HG03521 (cell line): Measurements from ENCODE around the gene GNMT.

Experiments
- ATAC-seq: cut with Tn5 transposase; IDR thresholded peaks from one replicate; pipeline ENCODE4 v1.9.1; 2021; ENCODE audit warnings: mild to moderate bottlenecking, moderate library complexity; ENCODE audit not compliant: unreplicated experiment

Gene GNMT

DNA sequence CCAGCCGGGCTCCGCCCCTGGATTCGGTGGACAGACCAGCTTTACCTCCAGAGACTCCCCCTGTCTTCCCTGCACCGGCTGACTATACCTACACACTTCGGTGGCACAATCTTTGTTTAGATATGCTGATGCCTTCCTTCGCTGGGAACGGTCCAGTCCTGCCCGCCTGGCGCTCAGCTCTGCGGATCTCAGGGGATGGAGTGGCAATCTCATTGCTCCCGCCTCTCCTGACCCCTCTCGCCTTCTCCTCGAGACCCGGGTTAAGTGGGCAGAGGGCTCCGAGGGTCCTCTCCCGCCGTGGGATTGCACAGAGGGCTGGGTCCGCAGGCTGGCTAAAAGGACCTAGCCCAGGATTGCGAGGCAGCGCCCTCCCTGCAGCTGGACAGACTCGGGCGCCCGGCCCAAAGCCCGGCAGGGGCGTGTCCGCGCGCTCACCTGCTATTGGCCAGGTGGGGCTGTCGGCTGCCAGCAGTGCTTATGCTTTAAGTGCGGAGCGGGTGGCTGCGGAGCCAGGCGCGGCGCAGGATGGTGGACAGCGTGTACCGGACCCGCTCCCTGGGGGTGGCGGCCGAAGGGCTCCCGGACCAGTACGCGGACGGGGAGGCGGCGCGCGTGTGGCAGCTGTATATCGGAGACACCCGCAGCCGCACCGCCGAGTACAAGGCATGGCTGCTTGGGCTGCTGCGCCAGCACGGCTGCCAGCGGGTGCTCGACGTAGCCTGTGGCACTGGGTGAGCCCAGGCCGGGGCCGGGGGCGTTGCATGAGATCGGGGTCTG is at the start of gene GNMT:
GNMT (plus strand) TSS at position 512 of the 777 bp plus-strand sequence; CDS start at position 526, 14 bp downstream.
- no peak for ATAC-seq

DNA sequence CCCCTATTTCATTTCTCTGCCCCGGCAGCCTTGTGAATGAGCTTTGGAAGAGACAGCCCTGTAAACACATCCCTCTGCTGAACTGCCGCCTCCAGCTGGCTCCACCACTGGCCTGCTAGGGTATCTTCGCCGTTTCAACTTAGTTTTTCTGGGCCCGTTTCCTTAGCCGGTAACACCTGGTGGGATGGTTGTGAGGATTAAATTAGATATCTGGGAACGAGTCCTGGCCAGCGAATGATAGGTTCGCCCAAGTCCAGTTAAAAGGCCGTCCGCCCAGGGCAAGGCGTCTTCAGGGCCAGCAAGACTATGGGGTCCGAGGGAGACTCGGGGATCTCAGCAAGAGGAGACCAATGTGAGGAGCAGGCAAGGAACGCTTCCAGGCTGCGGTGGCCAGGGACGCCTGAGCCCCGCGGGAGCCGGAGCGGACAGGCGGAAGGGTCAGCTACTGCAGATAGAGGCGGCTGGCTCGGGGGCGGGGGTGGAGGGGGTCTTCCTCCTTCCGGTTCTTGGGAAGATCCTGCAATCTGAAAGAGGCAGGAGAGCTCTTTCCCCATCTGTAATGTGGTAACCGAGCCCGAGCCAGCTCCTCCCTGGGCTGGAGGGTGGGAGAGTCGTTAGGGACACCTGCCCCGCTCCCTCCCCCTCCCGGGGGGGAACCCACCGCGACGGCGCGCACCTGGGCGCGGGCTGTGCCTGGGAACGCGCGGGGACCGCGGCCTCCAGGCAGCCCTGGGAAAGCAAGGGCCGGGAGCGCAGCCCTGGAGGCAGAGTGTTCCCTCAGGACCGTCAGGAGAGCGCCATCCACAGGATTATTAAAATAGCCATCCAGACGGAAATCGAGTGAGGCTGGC is 49.2 kb upstream of the GNMT start:
- ATAC-seq, result no peak

DNA sequence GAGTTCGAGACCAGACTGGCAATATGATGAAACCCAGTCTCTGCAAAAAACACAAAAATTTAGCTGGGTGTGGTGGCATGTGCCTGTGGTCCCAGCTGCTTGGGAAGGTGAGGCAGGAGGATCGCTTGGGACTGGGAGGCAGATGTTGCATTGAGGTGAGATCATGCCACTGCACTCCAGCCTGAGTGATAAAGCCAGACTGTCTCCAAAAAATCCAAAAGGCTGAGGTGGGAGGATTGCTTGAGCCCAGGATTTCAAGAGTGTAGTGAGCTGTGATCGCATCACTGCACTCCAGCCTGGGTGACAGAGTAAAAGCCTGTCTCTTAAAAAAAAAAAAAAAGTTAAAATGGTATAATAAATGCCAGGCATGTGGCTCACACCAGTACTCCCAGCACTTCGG is 46.0 kb upstream of the GNMT start:
- no peak for ATAC-seq

DNA sequence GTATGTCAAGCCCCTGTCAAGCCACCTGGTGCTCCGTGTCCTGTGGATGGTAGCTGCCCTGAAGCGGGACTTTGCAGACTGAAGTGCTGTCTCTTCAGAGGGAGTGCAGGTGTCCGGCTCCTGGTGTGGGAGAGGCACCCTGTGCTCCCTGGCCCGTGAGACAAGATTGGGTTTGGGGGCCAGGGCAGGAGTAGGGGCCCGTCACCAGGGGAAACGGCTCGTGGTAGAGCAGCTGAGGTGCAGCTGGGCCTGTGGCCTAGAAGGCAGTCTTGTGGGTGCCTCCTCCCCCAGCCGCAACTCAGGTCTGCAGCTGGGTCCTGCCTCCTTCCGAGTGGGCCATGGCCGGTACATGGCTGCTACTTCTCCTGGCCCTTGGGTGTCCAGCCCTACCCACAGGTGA is 44.8 kb upstream of the GNMT start, which contains the start of gene PTCRA:
PTCRA (plus strand) TSS at position 322 of the 400 bp plus-strand sequence; CDS start at position 339, 17 bp downstream.
- no peak for ATAC-seq

DNA sequence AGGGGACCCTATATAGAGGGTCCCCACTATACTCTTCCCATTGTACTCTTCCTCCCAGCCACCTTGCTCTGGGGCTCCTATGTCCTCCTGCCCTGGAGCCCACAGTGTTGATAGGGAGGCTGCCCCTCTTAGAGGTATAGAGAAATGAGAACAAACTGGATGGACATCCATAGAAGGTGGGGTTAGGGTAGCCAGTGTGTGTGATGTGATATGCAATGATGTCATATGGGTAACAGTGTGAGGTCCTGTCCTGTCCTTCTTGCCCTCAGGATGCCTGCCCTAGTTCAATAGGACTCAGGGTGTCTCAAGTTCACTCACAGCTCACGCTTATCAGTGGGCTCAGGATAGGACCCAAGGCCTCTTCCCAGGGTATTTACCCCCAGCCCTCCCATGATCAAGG is 44.3 kb upstream of the GNMT start:
- ATAC-seq, result no peak

DNA sequence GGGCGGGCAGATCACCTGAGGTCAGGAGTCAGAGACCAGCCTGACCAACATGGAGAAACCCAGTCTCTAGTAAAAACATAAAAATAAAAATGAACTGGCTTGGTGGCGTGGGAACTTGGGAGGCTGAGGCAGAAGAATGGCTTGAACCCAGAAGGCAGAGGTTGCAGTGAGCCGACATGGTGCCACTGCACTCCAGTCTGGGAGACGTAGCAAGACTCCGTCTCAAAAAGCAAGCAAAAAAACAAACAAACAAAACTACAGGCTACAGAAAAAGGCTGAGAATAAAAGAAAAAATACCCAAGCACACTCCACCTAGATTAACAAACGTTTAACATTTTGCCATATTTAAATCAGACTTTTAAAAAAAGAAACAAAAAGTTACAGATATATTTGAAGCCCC is 38.8 kb upstream of the GNMT start:
- no peak for ATAC-seq

DNA sequence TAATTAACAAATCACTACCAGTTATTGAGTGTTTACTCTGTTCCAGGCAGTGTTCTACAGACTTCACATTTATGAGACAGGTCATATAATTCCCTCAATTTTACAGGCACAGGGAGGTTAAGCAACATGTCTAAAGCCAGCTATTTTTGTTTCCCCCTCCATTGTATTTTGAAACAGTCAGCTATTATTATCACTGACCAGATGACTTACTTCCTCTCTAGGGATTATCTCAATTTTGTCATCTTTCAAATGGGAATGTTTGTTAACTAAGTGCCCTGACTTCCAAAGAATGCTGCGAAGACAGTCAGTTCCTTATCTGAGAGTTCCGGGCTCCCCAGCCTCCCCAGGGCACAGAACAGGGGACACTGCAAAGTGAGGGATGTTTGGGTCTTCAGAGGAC is 36.9 kb upstream of the GNMT start:
- no peak for ATAC-seq

DNA sequence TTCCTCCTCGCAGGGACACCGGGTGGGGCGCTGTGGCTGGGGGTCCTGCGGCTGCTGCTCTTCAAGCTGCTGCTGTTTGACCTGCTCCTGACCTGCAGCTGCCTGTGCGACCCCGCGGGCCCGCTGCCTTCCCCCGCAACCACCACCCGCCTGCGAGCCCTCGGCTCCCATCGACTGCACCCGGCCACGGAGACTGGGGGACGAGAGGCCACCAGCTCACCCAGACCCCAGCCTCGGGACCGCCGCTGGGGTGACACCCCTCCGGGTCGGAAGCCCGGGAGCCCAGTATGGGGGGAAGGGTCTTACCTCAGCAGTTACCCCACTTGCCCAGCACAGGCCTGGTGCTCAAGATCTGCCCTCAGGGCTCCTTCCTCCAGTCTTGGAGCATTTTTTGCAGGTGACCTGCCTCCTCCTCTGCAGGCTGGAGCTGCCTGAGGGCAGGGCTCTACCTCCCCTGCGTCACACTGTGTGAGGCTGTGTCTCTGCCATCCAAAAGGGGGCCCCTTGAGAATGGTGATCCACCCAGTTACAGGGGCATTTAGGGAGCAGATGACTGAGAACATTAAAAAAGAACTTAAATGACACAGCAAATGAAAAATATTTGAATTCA is 35.2 kb upstream of the GNMT start:
- no peak for ATAC-seq

DNA sequence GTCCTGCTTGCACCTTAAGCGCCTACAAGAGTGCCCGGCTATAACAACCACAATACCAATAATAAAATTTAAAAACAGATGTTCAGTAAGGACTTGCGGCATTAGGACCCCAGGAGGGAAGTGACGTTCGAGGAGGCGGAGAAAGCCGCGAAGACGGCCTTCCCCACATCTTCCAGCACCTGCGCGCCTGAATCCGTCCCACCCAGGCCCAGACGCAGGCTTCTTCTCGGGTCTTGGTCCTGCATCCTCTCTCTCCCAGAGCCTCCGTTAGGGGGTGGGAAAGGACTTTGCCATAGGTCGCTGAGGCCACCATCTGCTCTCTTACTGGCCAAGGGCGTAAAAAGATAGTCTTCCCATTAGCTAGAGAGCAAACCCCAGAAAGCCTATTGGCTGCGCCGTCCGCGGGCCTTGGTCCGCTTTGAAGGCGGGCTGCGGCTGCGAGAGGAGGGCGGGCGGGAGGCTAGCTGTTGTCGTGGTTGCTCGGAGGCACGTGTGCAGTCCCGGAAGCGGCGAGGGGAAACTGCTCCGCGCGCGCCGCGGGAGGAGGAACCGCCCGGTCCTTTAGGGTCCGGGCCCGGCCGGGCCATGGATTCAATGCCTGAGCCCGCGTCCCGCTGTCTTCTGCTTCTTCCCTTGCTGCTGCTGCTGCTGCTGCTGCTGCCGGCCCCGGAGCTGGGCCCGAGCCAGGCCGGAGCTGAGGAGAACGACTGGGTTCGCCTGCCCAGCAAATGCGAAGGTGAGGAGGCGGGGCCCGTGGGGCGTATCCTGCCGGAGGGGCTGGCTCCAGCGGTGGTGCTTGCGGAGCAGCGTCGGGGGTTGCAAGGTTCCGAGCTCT is 31.4 kb upstream of the GNMT start, which contains the start of gene CNPY3:
CNPY3 (plus strand) TSS at position 495 of the 835 bp plus-strand sequence; CDS start at position 586, 91 bp downstream.
- ATAC-seq, result peak; percentile 74

DNA sequence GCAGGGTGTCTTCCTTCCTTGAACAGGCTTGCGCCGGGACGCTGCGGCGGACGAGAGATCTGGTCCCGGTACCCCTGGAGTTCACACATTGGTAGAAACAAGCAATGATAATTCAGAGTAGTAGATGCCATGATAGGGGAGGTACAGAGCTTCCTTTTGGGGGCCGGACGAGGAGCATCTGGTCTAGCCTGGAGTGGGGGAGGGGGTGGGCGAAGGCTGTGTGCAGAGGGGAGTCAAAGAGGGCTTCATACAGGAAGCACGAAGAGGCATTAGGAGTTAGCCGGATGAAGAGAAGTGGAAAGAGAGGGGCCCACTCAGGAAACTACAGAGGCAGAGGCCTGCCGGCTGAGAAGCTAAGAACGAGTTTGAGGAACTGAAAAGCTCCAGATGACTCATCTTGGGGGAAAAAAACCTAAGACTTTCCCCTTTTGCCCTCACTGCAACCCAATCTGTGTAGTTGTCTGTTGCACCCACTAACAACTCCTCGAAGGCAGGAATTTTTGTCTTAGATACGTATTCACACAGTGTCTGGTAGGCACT is 30.7 kb upstream of the GNMT start:
- peak; percentile 45 for ATAC-seq

DNA sequence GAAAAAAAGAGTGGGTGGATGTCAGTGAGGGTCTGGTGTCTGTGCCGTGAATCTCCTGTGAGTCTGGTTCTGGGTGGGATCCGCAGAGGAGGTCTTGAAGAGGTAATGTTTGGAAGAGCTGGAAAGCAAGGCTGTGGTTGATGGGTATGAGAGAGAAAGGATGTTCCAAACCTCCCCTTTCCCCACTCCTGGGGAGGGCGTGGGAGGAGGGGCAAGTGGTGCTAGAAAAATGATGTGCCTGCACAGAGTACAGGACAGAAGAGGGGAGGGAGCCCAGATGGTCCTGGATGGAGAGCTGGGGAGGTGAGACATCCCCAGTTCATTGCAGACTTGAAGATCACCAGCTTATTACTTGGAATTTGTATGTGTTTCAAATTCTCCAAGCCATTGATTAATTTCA is 28.1 kb upstream of the GNMT start:
- ATAC-seq, result no peak

DNA sequence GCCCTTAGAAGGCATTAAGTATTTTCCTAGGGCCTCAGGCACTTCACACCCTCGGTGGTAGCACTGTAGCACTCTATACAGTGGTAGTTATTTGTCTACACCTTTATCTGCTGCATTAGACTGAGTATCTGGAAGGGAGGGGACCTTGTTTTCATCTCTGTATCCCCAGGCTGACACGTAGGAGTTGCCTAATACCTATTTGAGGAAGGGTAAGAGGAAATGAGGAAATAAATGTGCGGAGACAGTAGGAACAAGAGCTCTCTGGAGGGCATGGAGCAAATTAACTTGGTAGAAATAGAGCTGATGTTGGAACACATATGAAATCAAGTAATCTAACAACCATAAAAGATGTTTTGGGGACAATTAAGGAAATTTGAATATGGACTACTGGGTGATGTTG is 27.3 kb upstream of the GNMT start:
- no peak for ATAC-seq

DNA sequence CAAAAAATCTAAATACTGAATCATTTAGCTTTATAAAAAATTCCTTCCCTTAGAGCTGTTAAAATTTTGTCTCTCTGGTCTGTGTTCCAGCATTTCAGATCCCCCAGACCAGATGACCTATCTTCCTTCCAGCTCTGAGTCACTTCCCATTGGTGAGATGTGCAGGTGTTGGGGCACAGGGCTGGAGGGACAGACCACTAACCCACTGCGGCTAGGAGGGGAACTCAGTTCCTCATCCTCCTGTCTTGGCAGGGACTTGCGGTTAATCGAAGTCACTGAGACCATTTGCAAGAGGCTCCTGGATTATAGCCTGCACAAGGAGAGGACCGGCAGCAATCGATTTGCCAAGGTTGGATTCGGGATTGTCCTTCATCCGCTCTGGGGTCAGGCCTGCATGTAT is 25.2 kb upstream of the GNMT start:
- no peak for ATAC-seq

DNA sequence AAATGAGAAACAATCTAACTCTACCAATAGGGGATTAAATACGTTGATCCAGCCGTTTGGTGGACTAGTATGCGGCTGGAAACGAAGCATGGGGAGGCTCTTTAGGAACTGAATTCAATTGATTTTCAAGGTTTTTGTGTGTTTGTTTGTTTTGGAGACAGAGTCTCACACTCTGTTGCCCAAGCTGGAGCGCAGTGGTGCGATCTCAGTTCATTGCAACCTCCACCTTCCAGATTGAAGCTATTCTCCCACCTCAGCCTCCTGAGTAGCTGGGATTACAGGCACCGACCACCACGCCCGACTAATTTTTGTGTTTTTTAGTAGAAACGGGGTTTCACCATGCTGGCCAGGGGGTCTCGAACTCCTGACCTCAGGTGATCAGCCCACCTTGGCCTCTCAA is 24.2 kb upstream of the GNMT start:
- no peak for ATAC-seq

DNA sequence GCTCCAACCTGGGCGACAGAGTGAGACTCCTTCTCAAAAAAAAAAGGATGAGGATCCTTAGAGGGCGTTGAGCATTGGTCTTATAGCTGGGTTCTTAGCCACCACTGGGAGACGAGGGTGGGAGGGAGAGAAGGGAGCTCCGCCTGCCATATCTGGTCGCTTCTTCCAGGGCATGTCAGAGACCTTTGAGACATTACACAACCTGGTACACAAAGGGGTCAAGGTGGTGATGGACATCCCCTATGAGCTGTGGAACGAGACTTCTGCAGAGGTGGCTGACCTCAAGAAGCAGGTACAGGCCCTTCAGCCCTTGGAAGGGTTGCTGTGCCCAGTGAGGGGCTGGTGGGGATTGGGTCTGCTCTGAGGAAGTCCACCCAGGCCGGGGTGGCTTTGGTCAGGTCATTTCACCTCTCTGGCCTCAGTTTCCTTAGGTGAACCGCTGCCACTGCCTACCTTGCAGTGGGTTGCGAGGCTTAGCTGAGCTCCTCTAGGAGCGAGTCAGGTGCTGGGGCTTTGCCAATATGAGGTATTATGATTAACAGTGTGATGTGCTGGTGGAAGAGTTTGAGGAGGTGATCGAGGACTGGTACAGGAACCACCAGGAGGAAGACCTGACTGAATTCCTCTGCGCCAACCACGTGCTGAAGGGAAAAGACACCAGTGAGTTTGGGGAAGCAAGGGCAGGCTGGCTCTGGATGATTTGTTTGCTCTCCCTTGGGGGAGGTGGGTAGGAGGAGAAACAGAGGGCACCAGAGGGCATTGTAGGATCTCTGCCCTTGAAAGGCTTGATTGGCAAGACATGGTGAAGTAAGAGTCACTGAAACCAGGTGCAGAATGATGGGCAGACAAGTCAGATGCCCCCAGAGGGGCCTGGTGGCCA is 22.8 kb upstream of the GNMT start:
- ATAC-seq, result no peak

DNA sequence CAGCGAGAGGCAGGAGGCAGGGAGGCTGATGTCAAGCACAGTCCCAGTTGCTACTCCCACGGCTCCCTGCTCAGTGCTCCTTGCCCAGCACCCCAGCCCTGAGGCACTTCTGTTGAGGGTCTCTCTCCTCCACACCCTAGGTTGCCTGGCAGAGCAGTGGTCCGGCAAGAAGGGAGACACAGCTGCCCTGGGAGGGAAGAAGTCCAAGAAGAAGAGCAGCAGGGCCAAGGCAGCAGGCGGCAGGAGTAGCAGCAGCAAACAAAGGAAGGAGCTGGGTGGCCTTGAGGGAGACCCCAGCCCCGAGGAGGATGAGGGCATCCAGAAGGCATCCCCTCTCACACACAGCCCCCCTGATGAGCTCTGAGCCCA is 22.1 kb upstream of the GNMT start:
- ATAC-seq, result no peak

DNA sequence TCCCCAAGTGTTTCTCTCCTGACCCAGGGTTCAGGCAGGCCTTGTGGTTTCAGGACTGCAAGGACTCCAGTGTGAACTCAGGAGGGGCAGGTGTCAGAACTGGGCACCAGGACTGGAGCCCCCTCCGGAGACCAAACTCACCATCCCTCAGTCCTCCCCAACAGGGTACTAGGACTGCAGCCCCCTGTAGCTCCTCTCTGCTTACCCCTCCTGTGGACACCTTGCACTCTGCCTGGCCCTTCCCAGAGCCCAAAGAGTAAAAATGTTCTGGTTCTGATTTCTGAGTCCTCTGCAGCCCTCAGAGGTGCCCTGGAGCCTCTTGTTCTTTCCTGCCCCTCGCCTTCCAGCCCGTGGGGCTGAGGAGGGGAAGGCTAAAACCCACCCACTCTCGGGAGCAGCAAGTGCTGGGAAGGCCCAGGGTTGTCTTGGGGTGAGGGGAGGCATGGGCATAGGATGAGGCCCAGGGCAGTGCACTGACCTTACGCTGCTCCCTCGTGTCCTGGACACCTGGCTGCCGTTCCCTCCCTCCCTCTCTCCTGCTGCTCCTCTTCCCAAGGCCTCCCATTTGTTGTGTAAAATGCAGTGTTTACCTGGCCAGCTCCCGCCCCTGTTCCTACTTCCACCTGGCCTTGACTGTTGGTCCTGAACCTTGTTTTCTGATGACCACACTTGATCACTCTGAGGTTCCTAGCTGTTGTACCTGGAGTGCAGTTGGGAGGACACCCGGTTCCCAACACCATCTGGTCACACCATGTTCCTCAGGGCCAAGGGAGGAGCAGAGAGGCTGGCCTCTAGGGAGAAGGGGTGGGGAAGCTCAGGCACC is 21.4 kb upstream of the GNMT start:
- no peak for ATAC-seq

DNA sequence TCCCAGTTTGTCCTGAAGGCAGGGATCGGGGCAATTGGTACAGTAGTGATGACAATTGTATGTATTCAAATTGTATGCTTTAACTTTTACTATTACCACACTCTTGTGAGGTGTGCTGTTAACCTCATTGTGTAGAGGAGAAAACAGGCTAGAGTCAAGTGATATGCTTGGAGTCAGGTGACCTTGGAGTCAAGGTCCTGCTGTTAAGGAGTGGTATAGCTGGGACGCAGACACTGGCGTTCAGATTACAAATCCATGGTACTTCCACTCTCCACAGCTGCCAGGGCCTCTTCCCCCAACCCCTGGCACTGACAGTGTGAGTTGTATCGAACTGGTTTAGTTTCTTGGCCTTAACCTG is 20.8 kb upstream of the GNMT start:
- no peak for ATAC-seq
